Measurements from ENCODE around the gene ADAMTS19. TPM values are rescaled to one million over a fixed set of nuclear protein-coding genes. Genes with fewer than 3 reads are reported as not detected.

ADAMTS19 gene
- total RNA-seq, 1 donor from 2014 or later, result 22.1 TPM

- TF ChIP-seq CTCF (IDR thresholded peaks at IDR 0.05; ENCODE audit: partially characterized antibody, unreplicated experiment), result no peak
- Mint-ChIP-seq H3K27me3 (ENCODE audit: unreplicated experiment) (no peaks in the 10 kb centered on the region), H3K4me3 (ENCODE audit: unreplicated experiment) (no peak overlapping the region), H3K4me1 (ENCODE audit: low read depth, unreplicated experiment) (no peaks in the 10 kb centered on the region), H3K9me3 (ENCODE audit: unreplicated experiment) (no peaks in the 10 kb centered on the region), H3K36me3 (ENCODE audit: unreplicated experiment) (no peaks in the 10 kb centered on the region), H3K27ac (ENCODE audit: unreplicated experiment) (no peak overlapping the region)
- DNase-seq, result no peak
Measured at GRCh38 chr5:129687941-129688340, 227.8 kb downstream of the ADAMTS19 start.

GRCh38 chr5:129689045-129689444 is 228.9 kb downstream of the ADAMTS19 start:
- H3K36me3 Mint-ChIP-seq (ENCODE audit: unreplicated experiment), result no peaks in the 10 kb centered on the region

GRCh38 chr5:129691220-129691619 is 231.1 kb downstream of the ADAMTS19 start:
- Mint-ChIP-seq H3K4me1 (ENCODE audit: low read depth, unreplicated experiment) (no peaks in the 10 kb centered on the region), H3K4me3 (ENCODE audit: unreplicated experiment) (no peak overlapping the region), H3K27me3 (ENCODE audit: unreplicated experiment) (no peaks in the 10 kb centered on the region), H3K36me3 (ENCODE audit: unreplicated experiment) (no peaks in the 10 kb centered on the region), H3K27ac (ENCODE audit: unreplicated experiment) (no peak overlapping the region), H3K9me3 (ENCODE audit: unreplicated experiment) (peaks cover 1% of the 10 kb centered on the region)
- no peak for DNase-seq
- no peak for TF ChIP-seq CTCF (IDR thresholded peaks at IDR 0.05; ENCODE audit: partially characterized antibody, unreplicated experiment)

More at GRCh38 chr5:129689045-129689444, 228.9 kb downstream of the ADAMTS19 start:
- H3K4me3 Mint-ChIP-seq (ENCODE audit: unreplicated experiment), result no peak overlapping the region
- no peak for DNase-seq
- no peak for TF ChIP-seq CTCF (IDR thresholded peaks at IDR 0.05; ENCODE audit: partially characterized antibody, unreplicated experiment)
- H3K27me3 Mint-ChIP-seq (ENCODE audit: unreplicated experiment), result no peaks in the 10 kb centered on the region
- no peak overlapping the region for H3K27ac Mint-ChIP-seq (ENCODE audit: unreplicated experiment)
- H3K9me3 Mint-ChIP-seq (ENCODE audit: unreplicated experiment), result no peaks in the 10 kb centered on the region
- no peaks in the 10 kb centered on the region for H3K4me1 Mint-ChIP-seq (ENCODE audit: low read depth, unreplicated experiment)

GRCh38 chr5:129696636-129697035 is 236.5 kb downstream of the ADAMTS19 start:
- no peaks in the 10 kb centered on the region for H3K4me1 Mint-ChIP-seq (ENCODE audit: low read depth, unreplicated experiment)
- H3K27me3 Mint-ChIP-seq (ENCODE audit: unreplicated experiment), result no peaks in the 10 kb centered on the region
- no peak overlapping the region for H3K4me3 Mint-ChIP-seq (ENCODE audit: unreplicated experiment)

GRCh38 chr5:129698661-129699060 is 238.6 kb downstream of the ADAMTS19 start:
- TF ChIP-seq CTCF (IDR thresholded peaks at IDR 0.05; ENCODE audit: partially characterized antibody, unreplicated experiment), result peak; percentile 31
- no peak overlapping the region for H3K27ac Mint-ChIP-seq (ENCODE audit: unreplicated experiment)
- H3K4me3 Mint-ChIP-seq (ENCODE audit: unreplicated experiment), result no peak overlapping the region
- no peaks in the 10 kb centered on the region for H3K4me1 Mint-ChIP-seq (ENCODE audit: low read depth, unreplicated experiment)
- DNase-seq, result no peak
- H3K36me3 Mint-ChIP-seq (ENCODE audit: unreplicated experiment), result no peaks in the 10 kb centered on the region
- no peaks in the 10 kb centered on the region for H3K27me3 Mint-ChIP-seq (ENCODE audit: unreplicated experiment)
- peaks cover 1% of the 10 kb centered on the region for H3K9me3 Mint-ChIP-seq (ENCODE audit: unreplicated experiment)

More at GRCh38 chr5:129696636-129697035, 236.5 kb downstream of the ADAMTS19 start:
- TF ChIP-seq CTCF (IDR thresholded peaks at IDR 0.05; ENCODE audit: partially characterized antibody, unreplicated experiment), result no peak
- Mint-ChIP-seq H3K27ac (ENCODE audit: unreplicated experiment) (no peak overlapping the region), H3K9me3 (ENCODE audit: unreplicated experiment) (peaks cover 1% of the 10 kb centered on the region), H3K36me3 (ENCODE audit: unreplicated experiment) (no peaks in the 10 kb centered on the region)
- no peak for DNase-seq
